ENCODE results near the gene CD48.
A peak's percentile ranks its signal among the peaks of the same experiment; 100 is the strongest.
"Not testable (repeated sequence)": the region's sequence is repeated elsewhere in the genome, so short reads cannot be mapped to it uniquely, and the experiment has no call there.

CD48 gene

DNA sequence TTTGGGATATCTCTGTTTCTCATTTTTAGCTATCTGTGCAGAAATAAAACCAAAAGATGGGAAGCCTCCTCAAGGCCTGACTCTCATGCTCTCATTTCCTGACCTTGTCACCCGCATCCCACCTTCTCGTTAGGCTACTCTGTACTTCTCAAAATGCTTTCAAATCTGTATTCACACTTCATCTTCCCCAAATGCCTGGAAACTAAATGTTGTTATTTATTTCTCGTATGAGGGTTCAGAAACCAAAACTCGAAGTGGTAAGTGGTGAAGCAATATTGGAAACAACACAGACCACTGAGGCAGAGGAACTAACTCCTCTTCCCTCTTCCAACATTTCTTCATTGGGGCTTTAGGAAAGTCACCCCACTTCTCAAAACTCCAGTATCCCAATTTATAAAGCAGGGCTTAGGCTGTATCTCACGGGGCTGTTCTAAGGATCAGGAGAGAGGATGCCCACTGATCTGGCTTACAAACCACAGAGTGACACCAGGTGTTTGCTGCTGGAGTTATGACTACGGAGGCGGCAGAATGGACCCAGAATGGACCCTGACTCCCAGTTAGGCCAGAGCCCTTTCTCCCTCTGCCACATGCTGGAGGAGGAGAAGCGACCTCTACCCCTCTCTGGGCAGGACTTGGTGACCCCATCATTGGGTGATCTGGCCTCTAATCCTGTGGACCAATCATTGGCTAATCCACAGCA lies 31.0 kb upstream of the CD48 start:
- DNase-seq (ENCODE audit: low read depth in 1 of 2, low spot score in 1 of 2): no peak

- DNase-seq (ENCODE audit: low read depth in 1 of 2, low spot score in 1 of 2): no peak
These were observed 30.2 kb upstream of the CD48 start for GRCh38 chr1:160741612-160742348.

- DNase-seq (ENCODE audit: low read depth in 1 of 2, low spot score in 1 of 2): no peak
These were observed 29.5 kb upstream of the CD48 start for GRCh38 chr1:160741092-160741501.

- DNase-seq (ENCODE audit: low read depth in 1 of 2, low spot score in 1 of 2): no peak
These were observed 28.6 kb upstream of the CD48 start for GRCh38 chr1:160740133-160740688.

DNA sequence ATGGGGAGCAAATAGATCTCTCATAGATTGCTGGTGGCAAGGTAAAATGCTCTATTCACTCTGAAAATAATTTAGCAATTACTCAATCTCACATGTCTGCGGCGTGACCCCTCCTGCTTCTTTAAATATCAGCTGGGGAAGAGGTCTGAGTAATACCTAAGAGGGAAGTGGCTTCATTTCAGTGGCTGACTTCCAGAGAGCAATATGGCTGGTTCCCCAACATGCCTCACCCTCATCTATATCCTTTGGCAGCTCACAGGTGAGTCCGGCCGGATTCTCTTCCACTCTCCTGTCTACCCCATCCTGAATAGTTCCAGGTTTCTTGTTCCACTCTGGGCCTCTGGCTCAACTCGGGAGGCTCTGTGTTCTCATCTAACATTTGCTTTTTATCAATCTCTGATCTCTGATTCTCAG lies 27.5 kb upstream of the CD48 start, which contains the start of gene SLAMF7:
TSS of gene SLAMF7 (plus strand) at position 150 of the 414 bp plus-strand sequence. CDS start at position 205, 55 bp downstream.
- DNase-seq (ENCODE audit: low read depth in 1 of 2, low spot score in 1 of 2): no peak

DNA sequence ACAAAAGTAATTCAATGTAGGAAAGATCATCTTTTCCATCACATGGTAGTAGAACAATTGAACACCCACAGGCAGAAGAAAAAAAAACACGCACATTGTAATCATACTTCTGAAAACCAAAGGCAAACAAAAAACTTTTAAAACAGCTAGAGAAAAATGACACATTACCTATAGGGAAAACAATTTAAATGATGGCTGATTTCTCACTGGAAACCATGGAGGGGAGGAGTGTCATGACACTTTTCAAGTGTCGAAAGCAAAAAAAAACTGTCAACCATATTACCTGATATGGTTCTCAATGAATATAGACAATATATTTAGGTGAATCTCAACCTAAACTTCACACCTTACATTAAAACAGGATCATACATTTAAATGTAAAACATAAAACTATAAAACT lies 26.6 kb upstream of the CD48 start:
- no peak for DNase-seq (ENCODE audit: low read depth in 1 of 2, low spot score in 1 of 2)

GRCh38 chr1:160734301-160734700 lies 22.7 kb upstream of the CD48 start:
- no peak for DNase-seq (ENCODE audit: low read depth in 1 of 2, low spot score in 1 of 2)

- no peak for DNase-seq (ENCODE audit: low read depth in 1 of 2, low spot score in 1 of 2)
These were observed 22.3 kb upstream of the CD48 start for GRCh38 chr1:160733898-160734297.

DNA sequence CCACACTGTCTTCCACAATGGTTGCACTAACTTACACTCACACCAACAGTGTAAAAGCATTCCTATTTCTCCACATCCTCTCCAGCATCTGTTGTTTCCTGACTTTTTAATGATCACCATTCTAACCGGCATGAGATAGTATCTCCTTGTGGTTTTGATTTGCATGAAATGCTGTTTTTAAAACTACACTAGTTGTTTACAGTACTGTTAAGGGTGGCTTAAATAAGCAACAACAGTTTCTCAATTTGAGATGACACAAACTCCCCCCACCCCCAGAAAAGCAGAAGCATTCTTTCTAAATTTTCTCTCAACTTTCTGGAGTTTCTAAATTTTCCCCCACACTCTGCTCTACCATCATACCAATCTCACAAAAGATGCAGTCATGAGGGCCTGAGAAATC lies 20.4 kb upstream of the CD48 start:
- no peak for DNase-seq (ENCODE audit: low read depth in 1 of 2, low spot score in 1 of 2)

DNA sequence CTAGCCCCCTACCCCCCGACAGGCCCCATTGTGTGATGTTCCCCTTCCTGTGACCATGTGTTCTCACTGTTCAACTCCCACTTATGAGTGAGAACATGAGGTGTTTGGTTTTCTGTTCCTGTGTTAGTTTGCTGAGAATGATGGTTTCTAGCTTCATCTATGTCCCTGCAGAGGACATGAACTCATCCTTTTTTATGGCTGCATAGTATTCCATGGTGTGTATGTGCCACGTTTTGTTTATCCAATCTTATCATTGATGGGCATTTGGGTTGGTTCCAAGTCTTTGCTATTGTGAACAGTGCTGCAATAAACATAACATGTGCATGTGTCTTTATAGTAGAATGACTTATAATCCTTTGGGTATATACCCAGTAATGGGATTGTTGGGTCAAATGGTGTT lies 19.9 kb upstream of the CD48 start:
- DNase-seq (ENCODE audit: low read depth in 1 of 2, low spot score in 1 of 2): not testable (repeated sequence)

DNA sequence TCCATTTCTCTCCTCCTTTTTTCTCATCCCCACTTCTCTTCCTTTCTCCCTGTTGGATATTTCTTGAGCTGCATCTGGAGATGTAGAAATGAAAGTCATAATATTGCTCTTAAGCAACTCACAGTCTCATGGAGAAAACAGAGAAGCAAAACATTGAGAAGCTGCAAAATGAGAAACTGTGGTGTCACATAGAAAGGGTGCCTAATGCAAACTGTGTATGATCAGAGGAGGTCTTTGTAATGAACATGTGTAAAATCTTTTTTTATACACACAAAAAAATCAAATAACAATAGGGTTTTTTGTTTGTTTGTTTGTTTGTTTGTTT lies 15.7 kb upstream of the CD48 start:
- no peak for DNase-seq (ENCODE audit: low read depth in 1 of 2, low spot score in 1 of 2)

DNA sequence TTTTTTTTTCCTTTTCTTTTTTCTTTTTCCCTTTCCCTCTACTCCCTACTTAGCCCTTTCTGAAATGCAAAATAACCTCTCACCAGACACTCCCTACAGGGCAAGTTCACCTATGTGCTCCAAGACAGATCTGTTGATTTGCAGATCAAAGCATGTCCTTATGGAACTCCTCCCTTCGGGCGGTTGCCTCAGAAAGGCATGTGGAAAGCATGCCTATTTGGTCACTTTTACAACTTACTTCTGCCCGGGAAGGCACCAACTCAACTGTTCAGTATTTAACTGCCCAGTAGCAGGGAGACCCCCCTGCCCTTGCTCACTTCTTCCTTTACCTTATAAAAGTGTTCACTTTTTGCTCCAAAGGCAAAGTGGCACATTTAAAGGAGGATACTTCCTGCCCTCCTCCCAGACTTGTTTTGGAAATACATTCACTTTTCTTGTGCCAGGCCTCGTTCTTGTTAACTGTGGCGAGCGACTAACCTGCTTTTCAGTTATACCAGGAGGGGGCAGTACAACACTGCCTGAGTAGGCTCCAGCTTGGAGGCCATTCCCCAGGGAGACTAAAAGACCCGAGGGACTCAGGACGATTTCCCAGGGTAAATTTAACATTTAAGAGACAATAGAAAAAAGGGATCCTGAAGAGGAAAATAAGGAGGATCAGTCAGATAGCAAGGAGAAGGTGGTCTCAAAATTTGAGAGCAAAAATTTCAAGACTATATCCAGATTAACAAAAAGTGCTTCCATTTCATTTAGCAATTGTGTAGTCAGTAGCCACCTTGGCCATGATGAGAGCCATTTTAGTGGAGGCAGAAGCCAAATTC lies 15.1 kb upstream of the CD48 start:
- peak in 1 of 2 donors; percentile 34 for DNase-seq (ENCODE audit: low read depth in 1 of 2, low spot score in 1 of 2)

DNA sequence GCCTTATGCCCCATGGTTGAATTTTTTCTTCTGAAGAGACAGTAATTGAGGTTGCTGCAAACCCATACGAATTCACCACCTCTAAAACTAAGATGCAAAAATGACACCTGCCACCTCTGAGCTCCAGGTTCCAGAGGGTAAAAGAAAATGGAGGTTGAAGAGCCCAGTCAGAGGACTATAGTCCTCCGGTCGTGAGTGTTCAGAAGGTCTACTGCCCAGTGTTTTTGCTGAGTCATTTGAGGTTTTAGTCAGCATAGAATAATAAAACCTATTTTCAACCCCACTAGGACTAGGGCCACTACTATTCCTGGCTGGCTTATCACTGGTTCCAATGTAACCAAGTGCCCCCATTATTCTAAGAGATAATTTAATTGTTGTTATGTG lies 14.5 kb upstream of the CD48 start:
- DNase-seq (ENCODE audit: low read depth in 1 of 2, low spot score in 1 of 2): no peak

GRCh38 chr1:160724465-160725242 lies 13.0 kb upstream of the CD48 start:
- no peak for DNase-seq (ENCODE audit: low read depth in 1 of 2, low spot score in 1 of 2)

DNA sequence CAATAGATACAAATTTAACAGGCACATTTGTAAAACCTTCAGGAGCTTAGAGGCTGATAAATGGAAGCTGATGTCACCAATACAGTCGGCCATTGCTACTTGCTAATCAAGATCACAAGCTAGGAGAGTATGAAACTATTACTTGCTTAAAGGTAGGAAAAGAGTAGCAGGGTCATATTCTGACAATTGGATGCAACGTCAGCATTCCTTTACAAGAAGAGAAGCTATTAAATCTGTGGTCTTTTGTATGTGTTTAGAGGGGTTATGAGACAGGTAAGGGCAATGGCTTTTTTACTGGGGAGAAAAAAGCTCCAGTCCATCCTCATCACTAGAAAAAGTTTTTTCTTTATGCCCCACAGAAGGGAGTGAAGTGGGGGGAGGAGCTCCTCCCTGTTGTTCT lies 11.7 kb upstream of the CD48 start:
- no peak for DNase-seq (ENCODE audit: low read depth in 1 of 2, low spot score in 1 of 2)

DNA sequence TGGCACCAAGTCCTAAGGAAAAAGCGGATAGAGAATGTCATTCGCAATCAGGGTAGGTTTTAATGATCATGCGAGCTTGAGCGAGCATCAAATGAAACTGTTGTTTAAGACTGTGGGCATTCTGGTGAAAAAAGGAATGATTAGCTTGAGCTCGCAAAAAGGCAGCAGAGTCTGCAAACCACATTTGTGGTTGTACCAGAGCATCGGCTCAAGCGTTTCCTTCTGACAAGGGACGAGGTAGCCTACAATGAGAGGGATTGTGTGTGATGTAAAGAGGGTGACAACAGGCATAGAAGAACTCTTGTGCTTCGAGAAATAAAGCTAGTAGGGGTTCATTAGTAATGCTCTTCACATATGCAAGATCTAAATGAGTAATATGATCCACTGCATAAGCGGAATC lies 11.1 kb upstream of the CD48 start:
- no peak for DNase-seq (ENCODE audit: low read depth in 1 of 2, low spot score in 1 of 2)

DNA sequence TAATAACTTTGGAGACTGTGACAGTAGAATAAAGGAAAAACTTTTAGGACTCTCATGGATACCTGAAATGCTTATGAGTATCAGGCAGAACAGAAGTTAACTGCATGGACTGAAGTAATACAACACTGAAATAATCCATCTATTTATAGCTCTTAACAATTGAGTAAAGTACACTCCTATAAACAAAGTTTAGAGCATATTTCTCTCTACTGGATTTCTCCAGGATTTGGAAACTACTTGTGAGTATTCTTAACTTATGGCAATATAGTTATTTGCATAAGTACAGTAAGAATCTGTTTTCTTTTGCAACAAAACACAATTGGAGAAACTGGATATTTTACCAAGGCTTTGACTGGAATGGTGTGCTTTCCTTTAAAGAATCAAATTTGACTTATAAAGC lies 9.9 kb upstream of the CD48 start:
- DNase-seq (ENCODE audit: low read depth in 1 of 2, low spot score in 1 of 2): no peak

DNA sequence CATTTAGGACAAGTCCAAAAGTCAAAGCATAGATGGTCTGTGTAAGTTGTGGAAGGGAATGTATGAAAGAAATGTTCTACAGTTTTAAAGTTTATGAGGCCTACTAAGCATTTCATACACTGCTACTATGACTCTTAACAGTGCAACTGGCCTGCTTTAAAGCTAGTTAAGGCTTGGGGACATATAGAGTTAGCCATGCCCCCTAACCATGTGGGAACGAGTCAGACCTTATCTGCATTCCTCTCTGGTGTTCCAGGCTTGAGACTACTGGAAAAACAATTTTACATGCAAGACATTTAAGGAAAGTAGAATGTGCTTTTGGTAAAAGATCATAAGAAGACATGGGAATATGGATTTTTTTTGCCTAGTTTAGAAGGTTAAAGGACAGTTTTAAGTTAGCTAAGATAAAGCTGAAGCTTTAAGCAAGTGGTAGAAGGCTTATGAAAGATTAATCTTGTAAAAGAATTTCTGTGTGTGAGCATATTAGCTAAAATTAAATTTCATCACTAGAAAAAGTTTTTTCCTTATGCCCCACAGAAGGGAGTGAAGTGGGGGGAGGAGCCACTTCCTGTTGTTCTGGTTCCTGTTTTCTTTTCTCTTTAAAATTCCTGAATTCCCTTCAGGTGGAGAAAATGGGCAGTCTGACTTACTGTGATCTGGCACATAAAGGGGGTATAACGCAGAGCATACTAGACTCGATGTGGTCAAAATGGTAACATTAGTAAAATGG lies 8.9 kb upstream of the CD48 start:
- no peak for DNase-seq (ENCODE audit: low read depth in 1 of 2, low spot score in 1 of 2)

- no peak for DNase-seq (ENCODE audit: low read depth in 1 of 2, low spot score in 1 of 2)
These were observed 6.6 kb upstream of the CD48 start for GRCh38 chr1:160718210-160718609.

DNA sequence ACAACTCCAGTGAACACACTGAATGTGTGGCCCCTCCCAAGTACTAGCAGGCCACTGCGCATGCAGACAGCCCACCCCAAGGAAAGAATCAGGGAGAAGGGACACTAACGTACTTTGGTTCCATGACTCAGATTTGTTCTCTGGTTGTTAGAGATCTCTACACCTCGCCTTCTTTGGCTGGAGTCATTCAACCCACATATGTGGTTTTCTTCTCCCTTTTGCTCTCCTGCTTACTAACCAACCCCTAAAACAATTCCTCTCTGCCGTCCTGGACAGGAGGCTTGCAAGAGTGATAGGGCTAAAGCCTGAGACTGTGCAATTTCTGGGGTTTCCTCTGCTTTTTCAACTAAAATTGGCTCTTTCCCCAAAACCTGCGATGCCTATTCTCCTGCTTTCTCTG lies 5.7 kb upstream of the CD48 start:
- DNase-seq (ENCODE audit: low read depth in 1 of 2, low spot score in 1 of 2): no peak
